WTC11 (cell line): ENCODE data around the gene GTF2H3.

Source experiments
- JUN ChIP-seq: sonication (generic); formaldehyde crosslinking; IDR thresholded peaks from 2 replicates; pipeline ENCODE4 v1.8.0; 2023; ENCODE audit warnings: mild to moderate bottlenecking, missing genetic modification reagents
- TCF7 ChIP-seq: sonication (generic); formaldehyde crosslinking; IDR thresholded peaks from 2 replicates; pipeline ENCODE4 v1.8.0; 2022; ENCODE audit warnings: mild to moderate bottlenecking, low read depth, missing genetic modification reagents, moderate library complexity
- TF ChIP-seq, protein P1 (sequence below): fragments of 200-600 bp; IDR thresholded peaks from 2 replicates; pipeline ENCODE4 v1.8.0; 2022; ENCODE audit warnings: antibody characterized with exemption
- TF ChIP-seq, protein P2 (sequence below): sonication (generic); formaldehyde crosslinking; conservative IDR thresholded peaks from 2 replicates; pipeline ENCODE4 v1.8.1; 2022; ENCODE audit warnings: mild to moderate bottlenecking, missing genetic modification reagents
- TF ChIP-seq, protein P3 (sequence below): sonication (generic); formaldehyde crosslinking; IDR thresholded peaks from 2 replicates; pipeline ENCODE4 v1.8.1; 2023; ENCODE audit warnings: mild to moderate bottlenecking, missing genetic modification reagents

DNA sequence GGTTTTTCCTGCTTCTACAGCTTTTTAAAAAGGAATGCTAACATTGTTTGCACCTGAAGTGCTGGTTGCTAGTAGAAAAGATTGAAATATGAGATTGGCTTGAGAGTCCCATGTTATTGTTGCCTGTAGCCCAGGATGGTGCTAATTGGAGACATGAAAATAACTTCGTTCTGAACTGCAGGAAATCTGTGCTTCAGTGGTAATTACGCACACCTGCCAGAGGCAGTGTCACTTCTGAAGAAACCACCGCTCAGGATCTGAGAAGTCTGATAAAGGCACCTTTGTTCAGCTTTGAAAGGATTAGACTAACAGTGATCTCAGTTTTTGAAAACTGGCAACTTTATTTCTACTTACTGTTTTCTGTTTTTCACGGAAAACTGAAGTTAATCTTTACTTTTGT is 63.0 kb downstream of the GTF2H3 start:
- TF ChIP-seq, protein P1, sequence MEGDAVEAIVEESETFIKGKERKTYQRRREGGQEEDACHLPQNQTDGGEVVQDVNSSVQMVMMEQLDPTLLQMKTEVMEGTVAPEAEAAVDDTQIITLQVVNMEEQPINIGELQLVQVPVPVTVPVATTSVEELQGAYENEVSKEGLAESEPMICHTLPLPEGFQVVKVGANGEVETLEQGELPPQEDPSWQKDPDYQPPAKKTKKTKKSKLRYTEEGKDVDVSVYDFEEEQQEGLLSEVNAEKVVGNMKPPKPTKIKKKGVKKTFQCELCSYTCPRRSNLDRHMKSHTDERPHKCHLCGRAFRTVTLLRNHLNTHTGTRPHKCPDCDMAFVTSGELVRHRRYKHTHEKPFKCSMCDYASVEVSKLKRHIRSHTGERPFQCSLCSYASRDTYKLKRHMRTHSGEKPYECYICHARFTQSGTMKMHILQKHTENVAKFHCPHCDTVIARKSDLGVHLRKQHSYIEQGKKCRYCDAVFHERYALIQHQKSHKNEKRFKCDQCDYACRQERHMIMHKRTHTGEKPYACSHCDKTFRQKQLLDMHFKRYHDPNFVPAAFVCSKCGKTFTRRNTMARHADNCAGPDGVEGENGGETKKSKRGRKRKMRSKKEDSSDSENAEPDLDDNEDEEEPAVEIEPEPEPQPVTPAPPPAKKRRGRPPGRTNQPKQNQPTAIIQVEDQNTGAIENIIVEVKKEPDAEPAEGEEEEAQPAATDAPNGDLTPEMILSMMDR, result no peak
- TF ChIP-seq, protein P2, sequence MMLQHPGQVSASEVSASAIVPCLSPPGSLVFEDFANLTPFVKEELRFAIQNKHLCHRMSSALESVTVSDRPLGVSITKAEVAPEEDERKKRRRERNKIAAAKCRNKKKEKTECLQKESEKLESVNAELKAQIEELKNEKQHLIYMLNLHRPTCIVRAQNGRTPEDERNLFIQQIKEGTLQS (CRISPR knock-in tag), result no peak
- no peak for TF ChIP-seq TCF7
- TF ChIP-seq JUN (CRISPR knock-in tag), result no peak
- TF ChIP-seq, protein P3, sequence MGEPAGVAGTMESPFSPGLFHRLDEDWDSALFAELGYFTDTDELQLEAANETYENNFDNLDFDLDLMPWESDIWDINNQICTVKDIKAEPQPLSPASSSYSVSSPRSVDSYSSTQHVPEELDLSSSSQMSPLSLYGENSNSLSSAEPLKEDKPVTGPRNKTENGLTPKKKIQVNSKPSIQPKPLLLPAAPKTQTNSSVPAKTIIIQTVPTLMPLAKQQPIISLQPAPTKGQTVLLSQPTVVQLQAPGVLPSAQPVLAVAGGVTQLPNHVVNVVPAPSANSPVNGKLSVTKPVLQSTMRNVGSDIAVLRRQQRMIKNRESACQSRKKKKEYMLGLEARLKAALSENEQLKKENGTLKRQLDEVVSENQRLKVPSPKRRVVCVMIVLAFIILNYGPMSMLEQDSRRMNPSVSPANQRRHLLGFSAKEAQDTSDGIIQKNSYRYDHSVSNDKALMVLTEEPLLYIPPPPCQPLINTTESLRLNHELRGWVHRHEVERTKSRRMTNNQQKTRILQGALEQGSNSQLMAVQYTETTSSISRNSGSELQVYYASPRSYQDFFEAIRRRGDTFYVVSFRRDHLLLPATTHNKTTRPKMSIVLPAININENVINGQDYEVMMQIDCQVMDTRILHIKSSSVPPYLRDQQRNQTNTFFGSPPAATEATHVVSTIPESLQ (CRISPR knock-in tag), result no peak
